Activated T-helper 1 cell treated with anti-CD3 and anti-CD28 coated beads, Interleukin-12 subunit alpha, Interleukin-12 subunit beta, Interleukin-2, Interleukin-4 antibody, amounts not matched to agents 30 ng/mL and 10 ng/mL and 1 ng/mL, durations not matched to agents 14 hours and 24 hours and 36 hours (primary cell): ENCODE results near the gene SYTL3. TPM values are rescaled to one million over a fixed set of nuclear protein-coding genes. Genes with fewer than 3 reads are reported as not detected.
"Not testable (repeated sequence)": the region's sequence is repeated elsewhere in the genome, so short reads cannot be mapped to it uniquely, and the experiment has no call there.

Experiments
- DNase-seq: peaks from one replicate; pipeline ENCODE4 v3.0.0; 2021; ENCODE audit warnings: low spot score
- H3K27ac Mint-ChIP-seq: one replicate; pipeline ENCODE4 v1.8.0; 2021; ENCODE audit warnings: mild to moderate bottlenecking, mixed read lengths
- H3K27me3 Mint-ChIP-seq: one replicate; pipeline ENCODE4 v1.8.0; 2022; ENCODE audit warnings: mild to moderate bottlenecking, moderate library complexity, mixed read lengths; ENCODE audit not compliant: insufficient read depth
- H3K36me3 Mint-ChIP-seq: one replicate; pipeline ENCODE4 v1.8.0; 2021; ENCODE audit warnings: low read depth, mixed read lengths
- H3K4me1 Mint-ChIP-seq: one replicate; pipeline ENCODE4 v1.8.0; 2021; ENCODE audit warnings: low read depth, mixed read lengths
- H3K4me3 Mint-ChIP-seq: one replicate; pipeline ENCODE4 v1.8.0; 2021; ENCODE audit warnings: mild to moderate bottlenecking, moderate library complexity, mixed read lengths
- H3K9me3 Mint-ChIP-seq: one replicate; pipeline ENCODE4 v1.8.0; 2021; ENCODE audit warnings: mixed read lengths
- intact Hi-C: fragments of 100-400 bp; cut with micrococcal nuclease; formaldehyde crosslinking; loops from one replicate; pipeline ENCODE4 v1.15.1; 2024
- total RNA-seq: library from RNA; stranded (reverse); gene quantifications from 2 replicates; pipeline ENCODE4 v1.2.3, GENCODE V29; 2022

The SYTL3 gene
- total RNA-seq, 1 donor from 2014 or later, result 123 TPM

GRCh38 chr6:158665332-158665731 is 15.5 kb downstream of the SYTL3 start:
- Mint-ChIP-seq H3K4me1 (peaks cover 21% of the 10 kb centered on the region), H3K36me3 (peaks cover 61% of the 10 kb centered on the region), H3K9me3 (no peaks in the 10 kb centered on the region), H3K27ac (no peak overlapping the region), H3K27me3 (no peaks in the 10 kb centered on the region), H3K4me3 (no peak overlapping the region)
- intact Hi-C loops, result no loop called here
- no peak for DNase-seq

DNA sequence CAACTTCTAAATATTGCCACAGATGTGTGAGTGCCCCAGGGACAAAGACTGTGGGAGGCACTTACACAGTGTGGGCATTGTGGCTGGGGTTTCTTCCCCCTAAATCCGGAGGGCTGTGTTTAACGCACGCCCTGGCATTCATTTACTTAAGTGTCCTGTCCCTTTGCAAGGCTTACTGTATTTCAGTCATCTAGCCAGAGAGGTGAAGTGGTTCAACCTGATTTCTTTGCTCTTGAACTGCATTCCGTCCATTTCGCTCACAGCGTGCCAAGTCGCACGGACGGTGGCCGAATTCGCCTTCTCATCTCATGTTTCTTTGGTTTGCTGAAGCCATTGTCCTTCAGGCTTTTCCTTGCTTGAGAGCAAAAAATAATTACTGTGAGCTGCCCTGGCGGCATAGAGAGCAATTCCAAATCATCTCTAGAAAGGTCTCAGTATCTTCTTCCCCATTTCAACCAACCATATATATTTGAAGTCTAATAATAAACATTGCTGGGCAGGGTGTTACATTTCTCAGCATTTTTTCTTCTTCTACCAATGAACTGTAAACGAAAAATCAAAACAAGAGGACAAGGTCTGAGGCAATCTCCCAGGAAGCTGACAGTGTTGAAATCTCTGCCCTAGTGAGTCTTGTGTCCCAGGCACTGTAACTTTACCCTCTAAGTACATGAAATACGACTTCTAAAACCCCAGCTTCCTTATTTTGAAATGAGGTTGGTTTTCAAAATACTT is 16.9 kb downstream of the SYTL3 start:
- Mint-ChIP-seq H3K27ac (no peak overlapping the region), H3K9me3 (no peaks in the 10 kb centered on the region), H3K4me3 (no peak overlapping the region), H3K4me1 (peaks cover 12% of the 10 kb centered on the region), H3K27me3 (no peaks in the 10 kb centered on the region), H3K36me3 (peaks cover 56% of the 10 kb centered on the region)
- no peak for DNase-seq
- intact Hi-C loops, result no loop called here

GRCh38 chr6:158667360-158667981 is 17.6 kb downstream of the SYTL3 start:
- peaks cover 12% of the 10 kb centered on the region for H3K4me1 Mint-ChIP-seq
- H3K4me3 Mint-ChIP-seq, result no peak overlapping the region
- no peak overlapping the region for H3K27ac Mint-ChIP-seq
- intact Hi-C loops, result no loop called here
- H3K9me3 Mint-ChIP-seq, result no peaks in the 10 kb centered on the region
- no peak for DNase-seq
- peaks cover 56% of the 10 kb centered on the region for H3K36me3 Mint-ChIP-seq
- no peaks in the 10 kb centered on the region for H3K27me3 Mint-ChIP-seq

- DNase-seq, result no peak
- Mint-ChIP-seq H3K4me1 (peaks cover 12% of the 10 kb centered on the region), H3K9me3 (no peaks in the 10 kb centered on the region), H3K27ac (no peak overlapping the region), H3K4me3 (no peak overlapping the region), H3K27me3 (no peaks in the 10 kb centered on the region), H3K36me3 (peaks cover 48% of the 10 kb centered on the region)
- intact Hi-C loops, result no loop called here
Observed at GRCh38 chr6:158668707-158669103, 18.9 kb downstream of the SYTL3 start.

GRCh38 chr6:158669145-158670035 is 19.5 kb downstream of the SYTL3 start:
- Mint-ChIP-seq H3K4me3 (no peak overlapping the region), H3K9me3 (no peaks in the 10 kb centered on the region), H3K27me3 (no peaks in the 10 kb centered on the region), H3K36me3 (peaks cover 49% of the 10 kb centered on the region), H3K4me1 (peaks cover 12% of the 10 kb centered on the region), H3K27ac (no peak overlapping the region)
- intact Hi-C loops, result no loop called here
- no peak for DNase-seq

DNA sequence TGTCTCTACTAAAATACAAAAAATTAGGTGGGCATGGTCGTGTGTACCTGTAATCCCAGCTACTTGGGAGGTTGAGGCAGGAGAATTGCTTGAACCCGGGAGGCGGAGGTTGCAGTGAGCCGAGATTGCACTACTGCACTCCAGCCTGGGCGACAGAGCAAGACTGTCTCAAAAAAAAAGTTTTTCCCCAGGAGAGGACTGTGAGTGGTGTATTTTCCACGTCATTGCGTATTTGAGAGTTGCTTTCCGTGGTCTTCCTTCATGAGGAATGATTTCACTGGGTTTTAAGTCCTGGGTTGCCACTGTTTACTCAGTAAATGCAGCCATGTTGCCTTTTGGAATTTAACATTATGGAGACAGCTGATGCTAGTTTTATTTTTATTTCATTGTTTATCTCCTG is 22.3 kb downstream of the SYTL3 start:
- H3K27me3 Mint-ChIP-seq, H3K4me3 Mint-ChIP-seq, DNase-seq, H3K9me3 Mint-ChIP-seq, H3K27ac Mint-ChIP-seq, intact Hi-C loops: not testable (repeated sequence)
- H3K36me3 Mint-ChIP-seq, result peaks cover 41% of the 10 kb centered on the region
- peaks cover 14% of the 10 kb centered on the region for H3K4me1 Mint-ChIP-seq

GRCh38 chr6:158672726-158673125 is 22.9 kb downstream of the SYTL3 start:
- Mint-ChIP-seq H3K9me3 (peaks cover 5% of the 10 kb centered on the region), H3K4me1 (peaks cover 14% of the 10 kb centered on the region), H3K27ac (no peak overlapping the region), H3K4me3 (no peak overlapping the region), H3K27me3 (no peaks in the 10 kb centered on the region), H3K36me3 (peaks cover 38% of the 10 kb centered on the region)
- intact Hi-C loops, result no loop called here
- DNase-seq, result no peak

GRCh38 chr6:158674342-158675131 is 24.7 kb downstream of the SYTL3 start:
- intact Hi-C loops, result no loop called here
- DNase-seq, result no peak
- Mint-ChIP-seq H3K36me3 (peaks cover 44% of the 10 kb centered on the region), H3K9me3 (peaks cover 5% of the 10 kb centered on the region), H3K4me1 (peaks cover 9% of the 10 kb centered on the region), H3K27ac (no peak overlapping the region), H3K27me3 (no peaks in the 10 kb centered on the region), H3K4me3 (no peak overlapping the region)

DNA sequence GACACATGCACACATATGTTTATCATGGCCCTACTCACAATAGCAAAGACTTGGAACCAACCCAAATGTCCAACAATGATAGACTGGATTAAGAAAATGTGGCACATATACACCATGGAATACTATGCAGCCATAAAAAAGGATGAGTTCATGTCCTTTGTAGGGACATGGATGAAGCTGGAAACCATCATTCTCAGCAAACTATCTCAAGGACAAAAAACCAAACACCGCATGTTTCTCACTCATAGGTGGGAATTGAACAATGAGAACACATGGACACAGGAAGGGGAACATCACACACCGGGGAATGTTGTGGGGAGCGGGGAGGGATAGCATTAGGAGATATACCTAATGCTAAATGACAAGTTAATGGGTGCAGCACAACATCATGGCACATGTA is 27.2 kb downstream of the SYTL3 start:
- H3K9me3 Mint-ChIP-seq, H3K4me3 Mint-ChIP-seq, intact Hi-C loops, DNase-seq, H3K27ac Mint-ChIP-seq, H3K27me3 Mint-ChIP-seq: not testable (repeated sequence)
- H3K36me3 Mint-ChIP-seq, result peaks cover 58% of the 10 kb centered on the region
- H3K4me1 Mint-ChIP-seq, result peaks cover 13% of the 10 kb centered on the region

DNA sequence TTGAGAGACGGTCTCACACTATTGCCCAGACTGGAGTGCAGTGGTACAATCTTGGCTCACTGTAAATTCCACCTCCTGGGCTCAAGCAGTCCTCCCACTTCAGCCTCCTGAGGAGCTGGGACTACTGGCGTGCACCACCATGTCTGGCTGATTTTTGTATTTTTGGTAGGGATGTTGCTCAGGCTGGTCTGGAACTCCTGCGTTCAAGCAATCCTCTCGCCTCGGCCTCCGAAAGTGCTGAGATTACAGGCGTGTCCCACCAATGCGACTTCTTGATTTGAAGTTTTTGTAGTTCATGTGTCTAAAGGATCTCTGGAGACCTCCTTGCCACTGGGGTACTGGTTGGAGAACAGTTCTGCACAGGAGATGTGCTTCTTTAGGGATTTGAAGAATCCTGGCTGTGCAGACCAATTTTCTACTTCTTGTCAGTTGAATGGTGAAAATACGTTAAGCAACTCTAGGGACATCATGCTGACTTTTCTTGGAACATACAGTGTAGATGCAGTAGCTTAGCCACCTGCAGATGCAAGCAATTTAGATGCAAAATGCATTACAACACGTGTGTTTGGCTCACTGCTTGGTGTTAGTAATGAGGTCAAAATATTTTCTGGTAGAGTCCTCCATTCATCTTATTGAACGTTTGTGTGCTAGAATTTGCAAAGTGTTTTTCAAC is 28.2 kb downstream of the SYTL3 start:
- intact Hi-C loops, result no loop called here
- no peak overlapping the region for H3K27ac Mint-ChIP-seq
- DNase-seq, result no peak

DNA sequence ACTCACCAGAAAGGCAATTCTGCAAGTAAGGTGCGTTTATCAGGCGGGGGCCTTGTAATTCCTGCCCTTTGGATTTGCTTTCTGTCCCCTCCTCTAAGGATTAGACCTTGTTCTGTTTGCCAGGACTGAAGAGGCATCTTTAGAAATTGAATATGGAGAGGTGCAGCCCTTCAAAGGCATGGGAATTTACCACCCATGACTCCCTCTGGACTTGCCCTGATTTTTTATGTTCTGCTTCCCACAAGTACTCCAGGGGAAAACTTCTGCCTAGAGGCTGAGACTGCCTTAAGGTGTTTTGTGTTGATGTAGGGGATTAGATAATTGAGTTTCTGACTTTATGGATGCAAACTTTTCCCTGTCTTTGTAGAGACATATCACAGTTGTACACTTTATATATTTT is 30.2 kb downstream of the SYTL3 start:
- H3K4me1 Mint-ChIP-seq, result peaks cover 27% of the 10 kb centered on the region
- intact Hi-C loops, result no loop called here
- no peak for DNase-seq
- peaks cover 3% of the 10 kb centered on the region for H3K9me3 Mint-ChIP-seq
- H3K27ac Mint-ChIP-seq, result no peak overlapping the region
- no peaks in the 10 kb centered on the region for H3K27me3 Mint-ChIP-seq
- H3K36me3 Mint-ChIP-seq, result peaks cover 67% of the 10 kb centered on the region
- H3K4me3 Mint-ChIP-seq, result no peak overlapping the region

More for the DNA sequence above, 28.2 kb downstream of the SYTL3 start:
- Mint-ChIP-seq H3K27me3 (no peaks in the 10 kb centered on the region), H3K9me3 (peaks cover 5% of the 10 kb centered on the region), H3K36me3 (peaks cover 63% of the 10 kb centered on the region), H3K4me1 (peaks cover 13% of the 10 kb centered on the region), H3K4me3 (no peak overlapping the region)

GRCh38 chr6:158680481-158680880 is 30.6 kb downstream of the SYTL3 start:
- H3K4me1 Mint-ChIP-seq, result peaks cover 23% of the 10 kb centered on the region
- peaks cover 63% of the 10 kb centered on the region for H3K36me3 Mint-ChIP-seq
- H3K9me3 Mint-ChIP-seq, result no peaks in the 10 kb centered on the region
- intact Hi-C loops, result no loop called here
- no peak overlapping the region for H3K27ac Mint-ChIP-seq
- H3K4me3 Mint-ChIP-seq, result no peak overlapping the region
- no peaks in the 10 kb centered on the region for H3K27me3 Mint-ChIP-seq
- no peak for DNase-seq
